ENCODE results near the gene C16orf92. TPM values are rescaled to one million over a fixed set of nuclear protein-coding genes. Genes with fewer than 3 reads are reported as not detected.
A peak's percentile ranks its signal among the peaks of the same experiment; 100 is the strongest.

Gene C16orf92
- total and polyA plus RNA-seq, 2 of the 13 experiments (the other 11 are each of a cell fraction or from before 2014, with no cell fraction given) = not detected

- TF ChIP-seq MAFK (conservative IDR thresholded peaks at IDR 0.05 in 1 of 2, IDR thresholded peaks at IDR 0.05 in 1 of 2; ENCODE audit: low read length in 2 of 2) (no peak), THAP7 (CRISPR knock-in tag; IDR thresholded peaks at IDR 0.05) (no peak), ZNF441 (CRISPR knock-in tag; IDR thresholded peaks at IDR 0.05; ENCODE audit: borderline replicate concordance) (no peak), CBFB (CRISPR knock-in tag; IDR thresholded peaks at IDR 0.05) (no peak), RCOR2 (CRISPR knock-in tag; IDR thresholded peaks at IDR 0.05) (0 out of 2 replicates have a peak, but pooled peaks have one; percentile 7), ZNF615 (CRISPR knock-in tag; IDR thresholded peaks at IDR 0.05; ENCODE audit: borderline replicate concordance) (0 out of 2 replicates have a peak, but pooled peaks have one; percentile 12), TBX2 (CRISPR knock-in tag; IDR thresholded peaks at IDR 0.05; ENCODE audit: borderline replicate concordance) (peak; percentile 47; the same call in 1 of the 2 replicates), WIZ (CRISPR knock-in tag; IDR thresholded peaks at IDR 0.05) (0 out of 2 replicates have a peak, but pooled peaks have one; percentile 71), TRIM22 (IDR thresholded peaks at IDR 0.05) (no peak), TARDBP (CRISPR knock-in tag; IDR thresholded peaks at IDR 0.05) (no peak; the same call in 1 of the 2 replicates), ZNF180 (CRISPR knock-in tag; IDR thresholded peaks at IDR 0.05; ENCODE audit: borderline replicate concordance, low read depth) (peak; percentile 44; the same call in 1 of the 2 replicates), LBX2 (CRISPR knock-in tag; IDR thresholded peaks at IDR 0.05; ENCODE audit: borderline replicate concordance) (peak; percentile 62; the same call in 1 of the 2 replicates), NFYB (CRISPR knock-in tag; IDR thresholded peaks at IDR 0.05) (no peak), ARHGAP35 (CRISPR knock-in tag; IDR thresholded peaks at IDR 0.05; ENCODE audit: borderline replicate concordance) (peak; percentile 84), HINFP (CRISPR knock-in tag; IDR thresholded peaks at IDR 0.05; ENCODE audit: low read depth) (peak; percentile 95), ZNF224 (CRISPR knock-in tag; IDR thresholded peaks at IDR 0.05) (no peak), FIP1L1 (IDR thresholded peaks at IDR 0.05; ENCODE audit: borderline replicate concordance, insufficient read depth, low read depth, low read length) (peak; percentile 81; the same call in 1 of the 2 replicates), RELA (CRISPR knock-in tag; IDR thresholded peaks at IDR 0.05) (no peak; the same call in 1 of the 2 replicates), ZNF512 (CRISPR knock-in tag; IDR thresholded peaks at IDR 0.05) (no peak), HNRNPLL (IDR thresholded peaks at IDR 0.05; ENCODE audit: low read depth, low read length, poor library complexity, severe bottlenecking) (no peak), HNRNPK (IDR thresholded peaks at IDR 0.05; ENCODE audit: low read depth, low read length, poor library complexity, severe bottlenecking) (no peak)
- TF ChIP-seq, protein P1, sequence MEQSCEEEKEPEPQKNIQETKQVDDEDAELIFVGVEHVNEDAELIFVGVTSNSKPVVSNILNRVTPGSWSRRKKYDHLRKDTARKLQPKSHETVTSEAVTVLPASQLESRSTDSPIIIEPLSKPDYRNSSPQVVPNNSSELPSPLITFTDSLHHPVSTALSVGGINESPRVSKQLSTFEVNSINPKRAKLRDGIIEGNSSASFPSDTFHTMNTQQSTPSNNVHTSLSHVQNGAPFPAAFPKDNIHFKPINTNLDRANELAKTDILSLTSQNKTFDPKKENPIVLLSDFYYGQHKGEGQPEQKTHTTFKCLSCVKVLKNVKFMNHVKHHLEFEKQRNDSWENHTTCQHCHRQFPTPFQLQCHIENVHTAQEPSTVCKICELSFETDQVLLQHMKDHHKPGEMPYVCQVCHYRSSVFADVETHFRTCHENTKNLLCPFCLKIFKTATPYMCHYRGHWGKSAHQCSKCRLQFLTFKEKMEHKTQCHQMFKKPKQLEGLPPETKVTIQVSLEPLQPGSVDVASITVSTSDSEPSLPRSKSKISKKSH (CRISPR knock-in tag; IDR thresholded peaks at IDR 0.05; ENCODE audit: borderline replicate concordance) = no peak; the same call in 1 of the 2 replicates
Observed at GRCh38 chr16:29995324-29995910, 27.6 kb upstream of the C16orf92 start, which contains the start of gene HIRIP3 (continued).
